Panc1 (cell line): ENCODE data around the gene NUDT19. TPM values are rescaled to one million over a fixed set of nuclear protein-coding genes. Genes with fewer than 3 reads are reported as not detected.

Source experiments
- ATAC-seq: fragments of 200-7000 bp; cut with Tn5 transposase; 2 replicates; pipeline ENCODE4 v1.9.1; 2020; ENCODE audit warnings: mild to moderate bottlenecking, moderate library complexity
- Bru-seq: library from RNA; stranded (reverse); fragments of 400-500 nt; gene quantifications from one replicate; lab custom pipeline; 2021; lab: Mats Ljungman, UMichigan
- BruChase-seq, 2 experiments: library from RNA; stranded (reverse); fragments of 400-500 nt; gene quantifications; one replicate each; lab custom pipeline; 2021; lab: Mats Ljungman, UMichigan
- BruUV-seq: library from RNA; stranded (reverse); fragments of 400-500 nt; replicated peaks from 2 replicates; lab custom pipeline; 2021; lab: Mats Ljungman, UMichigan
- CTCF ChIA-PET: fragments of 300-600 bp; sonication (Branson Sonifier 250); formaldehyde crosslinking; loops from one replicate; lab custom pipeline; 2022; ENCODE audit warnings: antibody characterized with exemption; lab: Charles Lee
- POLR2A ChIA-PET: fragments of 300-600 bp; sonication (Branson Sonifier 250); formaldehyde crosslinking; loops from one replicate; lab custom pipeline; 2022; ENCODE audit warnings: antibody characterized with exemption; lab: Charles Lee
- DNase-seq: peaks from one replicate; pipeline ENCODE4 v3.0.0-alpha.2; 2010; ENCODE audit warnings: low read depth, low spot score
- H3K27ac ChIP-seq: 2 replicates; pipeline ENCODE4 v1.5.1; 2011; ENCODE audit warnings: mild to moderate bottlenecking, low read length, inconsistent platforms
- H3K27me3 ChIP-seq: fragments of 200-500 bp; sonication (Bioruptor generic); 2 replicates; pipeline ENCODE4 v1.6.0; 2014; ENCODE audit warnings: low read length, inconsistent platforms; ENCODE audit not compliant: control insufficient read depth, insufficient read depth
- H3K36me3 ChIP-seq: fragments of 200-500 bp; sonication (Bioruptor generic); 2 replicates; pipeline ENCODE4 v1.5.1; 2014; ENCODE audit warnings: inconsistent platforms, mild to moderate bottlenecking, low read length, moderate library complexity; ENCODE audit not compliant: control insufficient read depth, insufficient read depth
- H3K4me1 ChIP-seq: 2 replicates; pipeline ENCODE4 v1.5.1; 2011; ENCODE audit warnings: inconsistent platforms, mild to moderate bottlenecking, low read length, moderate library complexity; ENCODE audit not compliant: control insufficient read depth, insufficient read depth
- H3K4me3 ChIP-seq, 2 experiments: 2 replicates each; pipeline ENCODE4 v1.5.1; 2011 to 2012; ENCODE audit warnings: low read depth in 2 of 2, low read length in 2 of 2, mild to moderate bottlenecking in 2 of 2, inconsistent platforms in 1 of 2, moderate library complexity in 1 of 2
- H3K9me3 ChIP-seq: fragments of 200-500 bp; sonication (Bioruptor generic); 2 replicates; pipeline ENCODE4 v1.5.1; 2014; ENCODE audit warnings: low read depth, mild to moderate bottlenecking, inconsistent platforms, low read length, moderate library complexity; ENCODE audit not compliant: control insufficient read depth, insufficient read depth
- POLR2AphosphoS5 ChIP-seq: IDR thresholded peaks from 2 replicates; pipeline ENCODE4 v1.6.1; 2012; ENCODE audit warnings: mild to moderate bottlenecking, low read depth, low read length, moderate library complexity
- REST ChIP-seq, 2 experiments: IDR thresholded peaks; 2 replicates each; pipeline ENCODE4 v1.6.1; 2011 to 2012; ENCODE audit warnings: low read depth in 2 of 2, control low read depth in 1 of 2, low read length in 1 of 2, mild to moderate bottlenecking in 1 of 2, moderate library complexity in 1 of 2; ENCODE audit not compliant: insufficient read depth in 1 of 2
- SIN3A ChIP-seq: IDR thresholded peaks from 2 replicates; pipeline ENCODE4 v1.6.1; 2012; ENCODE audit warnings: low read depth, mild to moderate bottlenecking, low read length, moderate library complexity, borderline replicate concordance; ENCODE audit not compliant: insufficient read depth
- TCF7L2 ChIP-seq: IDR thresholded peaks from 2 replicates; pipeline ENCODE4 v1.6.1; 2011; ENCODE audit warnings: mild to moderate bottlenecking, low read depth, low read length, inconsistent platforms
- in situ Hi-C: cut with HindIII; loops from 2 replicates; pipeline ENCODE4 v1.10.0; 2016; ENCODE audit warnings: low sequenced_read_pairs, low pct_unique_long_range_greater_than_20kb
- intact Hi-C: fragments of 100-400 bp; cut with micrococcal nuclease; formaldehyde crosslinking; loops from one replicate; pipeline ENCODE4 v1.10.0; 2022; ENCODE audit not compliant: unreplicated experiment
- long read RNA-seq: library from polyadenylated mRNA; unstranded; transcript quantifications from one replicate; pipeline ENCODE4 v2.0.0, GENCODE V29; 2021; ENCODE audit not compliant: unreplicated experiment
- polyA plus RNA-seq: library from polyadenylated mRNA; unstranded; fragments of >200 nt; gene quantifications from one replicate; pipeline ENCODE4 v1.2.1, GENCODE V29; 2012; ENCODE audit warnings: missing spikeins; ENCODE audit not compliant: insufficient read length
- total RNA-seq: library from RNA; stranded (reverse); gene quantifications from one replicate; pipeline ENCODE4 v1.2.1, GENCODE V29; 2021; ENCODE audit not compliant: unreplicated experiment
- TF ChIP-seq, protein P1 (sequence below): fragments of 450-650 bp; IDR thresholded peaks from 2 replicates; pipeline ENCODE4 v1.5.1; 2017; ENCODE audit warnings: mild to moderate bottlenecking

The NUDT19 gene
- total RNA-seq = 41.4 TPM
- 16.0 TPM for polyA plus RNA-seq
- Bru-seq, nascent RNA = percentile 93 among the genes with signal in this experiment
- percentile 94 among the genes with signal in this experiment for BruChase-seq, experiment 1, labeled RNA remaining after a 2-hour chase
- BruChase-seq, experiment 2, labeled RNA remaining after a 6-hour chase = percentile 90 among the genes with signal in this experiment
- long read RNA-seq, transcript NUDT19-201 (3 exons, 2,967 nt) = major isoform, 33 of 52 reads
- long read RNA-seq, partial matches to known transcripts = 0 of 52 reads
- long read RNA-seq, other reads (novel, unspliced or antisense) = 19 of 52 reads

DNA sequence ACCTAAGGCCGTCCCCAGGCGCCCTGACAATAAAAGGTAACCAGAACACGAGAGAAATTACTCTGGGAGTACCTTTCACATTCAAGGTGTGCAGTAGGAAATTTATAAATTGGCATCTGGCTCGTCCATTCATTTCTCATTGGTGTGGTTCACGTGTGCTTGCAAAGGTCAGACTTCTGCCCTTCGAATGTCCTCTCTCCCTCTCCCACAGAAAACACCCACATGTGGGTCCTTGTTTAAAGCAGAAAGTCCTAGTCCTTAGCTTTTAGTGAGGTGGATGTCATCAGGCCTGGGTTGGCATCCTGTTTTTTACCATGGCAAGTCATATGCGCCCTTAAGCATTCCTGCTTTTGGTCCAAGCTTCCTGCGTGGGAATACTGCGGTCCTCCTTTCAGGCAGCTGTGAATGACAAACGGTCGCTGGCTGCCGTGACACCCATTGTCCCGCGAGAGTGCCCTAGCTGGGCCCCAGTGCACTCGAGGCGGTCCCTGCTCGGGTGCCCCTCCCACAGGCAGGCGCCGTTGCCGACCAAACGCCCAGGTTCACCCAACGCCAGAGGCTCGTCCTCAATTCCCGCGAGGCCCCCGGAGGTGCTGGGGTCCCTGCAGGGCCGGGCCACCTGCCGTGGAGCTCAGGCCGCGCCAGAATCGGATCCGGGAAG lies at the start of gene NUDT19:
NUDT19 (plus strand) TSS at position 531 of the 661 bp plus-strand sequence. CDS start 140 bp downstream, outside the sequence.
- intact Hi-C loops = no loop called here
- H3K27ac ChIP-seq = peak within 1 kb of the TSS; percentile 96
- peak; percentile 61 for DNase-seq
- ChIA-PET POLR2A (interaction anchor here (0.5 to 0.6 kb wide), 2 partner anchors 45 to 396 kb away, joined by 3 to 5 read pairs; no protein-coding TSS in a partner anchor), CTCF (no interaction called here)
- H3K36me3 ChIP-seq = no peaks in the 10 kb centered on the region; the same call in none of the 2 replicates
- H3K4me3 ChIP-seq = peak within 1 kb of the TSS; percentile 78 to 83
- peaks cover 13% of the 10 kb centered on the region for H3K4me1 ChIP-seq
- no peaks in the 10 kb centered on the region for H3K27me3 ChIP-seq
- peak; percentile 96 for ATAC-seq
- BruUV-seq = no TSS peak
- TF ChIP-seq SIN3A (peak; percentile 89), POLR2AphosphoS5 (peak; percentile 95), REST (IDR thresholded peaks at IDR 0.05; ENCODE audit: insufficient read depth in 1 of 2, low read depth in 2 of 2, low read length in 1 of 2) (peak in 1 of 2 experiments; percentile 36; a peak in 1 of 4 replicates), TCF7L2 (no peak)
- TF ChIP-seq, protein P1, sequence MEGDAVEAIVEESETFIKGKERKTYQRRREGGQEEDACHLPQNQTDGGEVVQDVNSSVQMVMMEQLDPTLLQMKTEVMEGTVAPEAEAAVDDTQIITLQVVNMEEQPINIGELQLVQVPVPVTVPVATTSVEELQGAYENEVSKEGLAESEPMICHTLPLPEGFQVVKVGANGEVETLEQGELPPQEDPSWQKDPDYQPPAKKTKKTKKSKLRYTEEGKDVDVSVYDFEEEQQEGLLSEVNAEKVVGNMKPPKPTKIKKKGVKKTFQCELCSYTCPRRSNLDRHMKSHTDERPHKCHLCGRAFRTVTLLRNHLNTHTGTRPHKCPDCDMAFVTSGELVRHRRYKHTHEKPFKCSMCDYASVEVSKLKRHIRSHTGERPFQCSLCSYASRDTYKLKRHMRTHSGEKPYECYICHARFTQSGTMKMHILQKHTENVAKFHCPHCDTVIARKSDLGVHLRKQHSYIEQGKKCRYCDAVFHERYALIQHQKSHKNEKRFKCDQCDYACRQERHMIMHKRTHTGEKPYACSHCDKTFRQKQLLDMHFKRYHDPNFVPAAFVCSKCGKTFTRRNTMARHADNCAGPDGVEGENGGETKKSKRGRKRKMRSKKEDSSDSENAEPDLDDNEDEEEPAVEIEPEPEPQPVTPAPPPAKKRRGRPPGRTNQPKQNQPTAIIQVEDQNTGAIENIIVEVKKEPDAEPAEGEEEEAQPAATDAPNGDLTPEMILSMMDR = no peak
- no peaks in the 10 kb centered on the region for H3K9me3 ChIP-seq
- in situ Hi-C loops = no loop called here

GRCh38 chr19:32642771-32643170 lies 48.9 kb upstream of the NUDT19 start:
- BruUV-seq = no TSS peak
- Histone ChIP-seq H3K4me3 (no peak overlapping the region), H3K36me3 (peaks cover 8% of the 10 kb centered on the region), H3K9me3 (no peaks in the 10 kb centered on the region), H3K27me3 (no peaks in the 10 kb centered on the region), H3K27ac (no peak overlapping the region), H3K4me1 (no peaks in the 10 kb centered on the region)
- ChIA-PET CTCF (no interaction called here), POLR2A (no interaction called here)
- TF ChIP-seq POLR2AphosphoS5 (no peak), SIN3A (no peak), REST (IDR thresholded peaks at IDR 0.05; ENCODE audit: insufficient read depth in 1 of 2, low read depth in 2 of 2, low read length in 1 of 2) (no peak), TCF7L2 (no peak)
- TF ChIP-seq, protein P1 = no peak
- intact Hi-C loops = no loop called here
- DNase-seq = no peak
- in situ Hi-C loops = no loop called here
- ATAC-seq = no peak
